Activated naive CD8-positive, alpha-beta T cell treated with anti-CD3 and anti-CD28 coated beads, Interleukin-2, amount 10 ng/mL, durations not matched to agents 7 days and 5 days (primary cell): ENCODE measurements around the gene PIGH. TPM values are rescaled to one million over a fixed set of nuclear protein-coding genes. Genes with fewer than 3 reads are reported as not detected.
"Not testable (repeated sequence)": the region's sequence is repeated elsewhere in the genome, so short reads cannot be mapped to it uniquely, and the experiment has no call there.

Experiments used
- ATAC-seq: fragments of 150-1000 bp; cut with Tn5 transposase; one replicate; pipeline ENCODE4 v1.10.0; 2021; ENCODE audit warnings: low read depth, moderate library complexity
- POLR2A ChIA-PET: fragments of 350-600 bp; sonication (Branson Sonifier 250); formaldehyde crosslinking; loops from one replicate; lab custom pipeline; 2021; ENCODE audit warnings: antibody characterized with exemption; lab: Charles Lee
- DNase-seq: peaks from one replicate; pipeline ENCODE4 v3.0.0; 2021
- H3K27ac Mint-ChIP-seq: one replicate; pipeline ENCODE4 v1.8.0; 2022; ENCODE audit warnings: mild to moderate bottlenecking, mixed read lengths
- H3K27me3 Mint-ChIP-seq: one replicate; pipeline ENCODE4 v1.8.0; 2022; ENCODE audit warnings: mild to moderate bottlenecking, moderate library complexity, mixed read lengths
- H3K36me3 Mint-ChIP-seq: one replicate; pipeline ENCODE4 v1.8.0; 2021; ENCODE audit warnings: mild to moderate bottlenecking, mixed read lengths
- H3K4me1 Mint-ChIP-seq: one replicate; pipeline ENCODE4 v1.8.0; 2021; ENCODE audit warnings: mixed read lengths
- H3K4me3 Mint-ChIP-seq: one replicate; pipeline ENCODE4 v1.8.0; 2022; ENCODE audit warnings: mild to moderate bottlenecking, moderate library complexity, mixed read lengths
- H3K9me3 Mint-ChIP-seq: one replicate; pipeline ENCODE4 v1.8.0; 2021; ENCODE audit warnings: mixed read lengths
- total RNA-seq, 2 experiments: library from RNA; stranded (reverse); gene quantifications; one replicate each; pipeline ENCODE4 v1.2.3, GENCODE V29; 2021

The PIGH gene
- total RNA-seq, 2 experiments from 2014 or later, result 22.9 to 24.9 TPM

GRCh38 chr14:67549734-67550133 is 50.3 kb downstream of the PIGH start:
- POLR2A ChIA-PET, result no interaction called here
- Mint-ChIP-seq H3K36me3 (no peaks in the 10 kb centered on the region), H3K4me1 (no peaks in the 10 kb centered on the region), H3K4me3 (no peak overlapping the region), H3K9me3 (peaks cover under 1% of the 10 kb centered on the region), H3K27me3 (peaks cover 16% of the 10 kb centered on the region), H3K27ac (no peak overlapping the region)
- DNase-seq (no peak), ATAC-seq (no peak)

- POLR2A ChIA-PET, result no interaction called here
Measured at GRCh38 chr14:67547224-67547780, 52.8 kb downstream of the PIGH start.

GRCh38 chr14:67544590-67544989 is 55.5 kb downstream of the PIGH start:
- Mint-ChIP-seq H3K27ac (no peak overlapping the region), H3K4me3 (no peak overlapping the region), H3K9me3 (peaks cover 2% of the 10 kb centered on the region), H3K36me3 (peaks cover 4% of the 10 kb centered on the region), H3K27me3 (peaks cover 38% of the 10 kb centered on the region), H3K4me1 (peaks cover 3% of the 10 kb centered on the region)
- no peak for ATAC-seq
- POLR2A ChIA-PET, result no interaction called here
- DNase-seq, result no peak

More at GRCh38 chr14:67547224-67547780, 52.8 kb downstream of the PIGH start:
- DNase-seq (no peak), ATAC-seq (no peak)
- peaks cover 4% of the 10 kb centered on the region for H3K36me3 Mint-ChIP-seq
- H3K27me3 Mint-ChIP-seq, result peaks cover 23% of the 10 kb centered on the region
- no peak overlapping the region for H3K27ac Mint-ChIP-seq
- H3K4me3 Mint-ChIP-seq, result no peak overlapping the region
- H3K9me3 Mint-ChIP-seq, result peaks cover 2% of the 10 kb centered on the region
- H3K4me1 Mint-ChIP-seq, result no peaks in the 10 kb centered on the region

GRCh38 chr14:67542620-67543019 is 57.4 kb downstream of the PIGH start:
- peak; percentile 2 for DNase-seq
- ATAC-seq, H3K9me3 Mint-ChIP-seq, H3K4me3 Mint-ChIP-seq, H3K4me1 Mint-ChIP-seq, H3K36me3 Mint-ChIP-seq, POLR2A ChIA-PET, H3K27ac Mint-ChIP-seq: not testable (repeated sequence)
- peaks cover 50% of the 10 kb centered on the region for H3K27me3 Mint-ChIP-seq

GRCh38 chr14:67541448-67542387 is 58.4 kb downstream of the PIGH start:
- H3K4me3 Mint-ChIP-seq, result peak overlapping the region; percentile 39
- peaks cover 2% of the 10 kb centered on the region for H3K9me3 Mint-ChIP-seq
- DNase-seq (peak; percentile 15), ATAC-seq (no peak)
- H3K27me3 Mint-ChIP-seq, result peaks cover 52% of the 10 kb centered on the region
- H3K4me1 Mint-ChIP-seq, result peaks cover 5% of the 10 kb centered on the region
- H3K36me3 Mint-ChIP-seq, result peaks cover 4% of the 10 kb centered on the region
- no peak overlapping the region for H3K27ac Mint-ChIP-seq
- POLR2A ChIA-PET, result no interaction called here

Other genes starting within 250 kb of the PIGH start
- gene ATP6V1D, start 240.5 kb downstream of the PIGH start, total RNA-seq, result 10 to 100 TPM; 38.7 to 41.9 TPM
- 100 to 1,000 TPM in 1 of 2 experiments, 10 to 100 TPM in 1; 93.2 to 103 TPM for gene EIF2S1, start 239.9 kb downstream of the PIGH start, total RNA-seq
- under 1 TPM; 0.85 to 0.97 TPM for gene PLEK2, start 188.1 kb downstream of the PIGH start, total RNA-seq
- gene TMEM229B, start 111.5 kb downstream of the PIGH start, total RNA-seq, result 10 to 100 TPM; 20.0 to 20.9 TPM
- 1 to 10 TPM in 1 of 2 experiments, under 1 TPM in 1; 0.68 to 1.0 TPM for gene PLEKHH1, start 67.0 kb downstream of the PIGH start, total RNA-seq
- 1 to 10 TPM; 1.3 to 2.6 TPM for gene ARG2, start 19.7 kb upstream of the PIGH start, total RNA-seq
- 10 to 100 TPM; 69.9 to 74.6 TPM for gene VTI1B, start 74.4 kb upstream of the PIGH start, total RNA-seq
- gene RDH11, start 95.5 kb upstream of the PIGH start, total RNA-seq, result 10 to 100 TPM; 54.9 to 55.5 TPM
- gene RDH12, start 101.6 kb upstream of the PIGH start, total RNA-seq, result not detected
- 10 to 100 TPM; 28.2 to 30.1 TPM for gene ZFYVE26, start 216.3 kb upstream of the PIGH start, total RNA-seq
- gene RAD51B, start 219.5 kb upstream of the PIGH start, total RNA-seq, result 10 to 100 TPM; 43.6 to 50.7 TPM